GM21360 (cell line): ENCODE results near the gene APOA4.

ENCODE experiments used
- ATAC-seq: cut with Tn5 transposase; IDR thresholded peaks from one replicate; pipeline ENCODE4 v1.9.1; 2021; ENCODE audit warnings: mild to moderate bottlenecking, moderate library complexity; ENCODE audit not compliant: unreplicated experiment

The APOA4 gene

GRCh38 chr11:116786326-116786725 is 36.8 kb downstream of the APOA4 start:
- no peak for ATAC-seq

- ATAC-seq = no peak
These were observed 40.4 kb downstream of the APOA4 start for GRCh38 chr11:116782728-116783127.

DNA sequence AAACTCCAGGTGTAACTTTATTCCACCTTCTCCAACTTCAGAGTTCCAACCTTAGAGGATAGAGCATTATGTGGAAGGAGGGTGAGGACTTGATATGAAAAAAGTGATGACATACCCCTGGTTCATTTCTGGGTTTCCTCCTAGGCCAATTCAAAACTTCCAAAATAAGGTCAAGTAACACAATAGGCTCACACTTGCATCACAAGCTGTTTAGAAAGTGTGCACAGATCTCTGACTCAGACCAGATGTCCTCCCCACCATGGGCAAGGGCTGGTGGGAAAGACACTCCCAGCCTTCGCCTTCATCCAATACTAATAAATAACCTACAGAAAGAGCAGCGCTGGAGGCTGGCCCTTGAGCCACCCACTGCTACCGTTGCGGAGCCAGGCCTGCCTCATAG is 44.5 kb downstream of the APOA4 start:
- ATAC-seq = no peak

- no peak for ATAC-seq
These were observed 46.0 kb downstream of the APOA4 start for GRCh38 chr11:116777056-116777455.

GRCh38 chr11:116776522-116776984 is 46.6 kb downstream of the APOA4 start:
- ATAC-seq = no peak

DNA sequence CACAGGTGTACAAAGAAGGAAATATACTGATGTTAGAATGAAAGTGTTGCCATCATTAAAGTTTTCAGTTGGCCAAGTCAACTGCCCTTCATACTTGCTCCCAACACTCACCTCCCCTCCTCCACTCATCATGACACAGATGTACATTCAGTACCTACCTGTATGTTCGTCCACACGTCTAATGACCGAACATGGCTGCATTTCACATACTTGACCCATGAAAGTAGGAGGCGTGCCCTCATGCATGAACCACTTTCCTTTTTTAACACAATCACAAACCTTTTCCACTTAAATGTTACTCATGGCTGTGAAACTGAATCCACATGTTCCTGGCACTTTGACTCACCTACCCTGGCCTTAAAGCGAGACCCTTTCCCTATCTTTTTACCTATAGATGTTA is 47.1 kb downstream of the APOA4 start:
- ATAC-seq = no peak

- ATAC-seq = no peak
These were observed 48.4 kb downstream of the APOA4 start for GRCh38 chr11:116774661-116775060.

GRCh38 chr11:116773203-116774097 is 49.7 kb downstream of the APOA4 start:
- ATAC-seq = no peak

- ATAC-seq = peak; percentile 86
These were observed 50.5 kb downstream of the APOA4 start, which contains the start of gene BUD13 for GRCh38 chr11:116772443-116773202. Gene BUD13 (minus strand): TSS chr11:116772987. CDS start chr11:116772964, 23 bp downstream.

- ATAC-seq = no peak
These were observed 51.2 kb downstream of the APOA4 start for GRCh38 chr11:116771935-116772334.
